ENCODE results near the gene BLOC1S1. TPM values are rescaled to one million over a fixed set of nuclear protein-coding genes. Genes with fewer than 3 reads are reported as not detected.

Gene BLOC1S1
- total and polyA plus RNA-seq, 9 of the 15 experiments (the other 6 are each of a cell fraction or from before 2014, with no cell fraction given) = 75.2 to 161 (median 98.8) TPM

GRCh38 chr12:55746174-55746912 lies 30.5 kb downstream of the BLOC1S1 start (continued):
- TF ChIP-seq ZNF512 (tag; IDR thresholded peaks at IDR 0.05) (no peak), ZC3H8 (IDR thresholded peaks at IDR 0.05) (no peak), ZBTB1 (CRISPR knock-in tag; IDR thresholded peaks at IDR 0.05; ENCODE audit: borderline replicate concordance, low read depth) (no peak), SETDB1 (IDR thresholded peaks at IDR 0.05; ENCODE audit: low read length) (no peak), PRDM10 (IDR thresholded peaks at IDR 0.05; ENCODE audit: partially characterized antibody) (no peak), STAT6 (CRISPR knock-in tag; IDR thresholded peaks at IDR 0.05) (no peak), NKRF (IDR thresholded peaks at IDR 0.05; ENCODE audit: borderline replicate concordance) (no peak), HMG20A (CRISPR knock-in tag; conservative IDR thresholded peaks at IDR 0.05) (no peak), ELF4 (CRISPR knock-in tag; IDR thresholded peaks at IDR 0.05) (0 out of 2 replicates have a peak, but pooled peaks have one; percentile 31)
